ENCODE measurements around the gene HTR1B.
A peak's percentile ranks its signal among the peaks of the same experiment; 100 is the strongest.

Gene HTR1B

GRCh38 chr6:77466451-77467437, 3.5 kb upstream of the HTR1B start:
- Histone ChIP-seq H3K27me3 (ENCODE audit: control insufficient read depth in 1 of 2, insufficient read depth in 2 of 2, low read length in 2 of 2) (peaks cover 36 to 40% of the 10 kb centered on the region in 2 donors), H3K9ac (ENCODE audit: low read length) (no peak overlapping the region), H3K4me1 (ENCODE audit: insufficient read depth, low read length) (peaks cover 5% of the 10 kb centered on the region), H3K4me3 (ENCODE audit: low read depth in 1 of 2, low read length in 2 of 2) (peak overlapping the region; percentile 31 to 67), H3K36me3 (ENCODE audit: insufficient read depth, low read length) (no peaks in the 10 kb centered on the region), H3K9me3 (ENCODE audit: low read length) (no peaks in the 10 kb centered on the region), H3K27ac (ENCODE audit: low read depth, low read length) (no peak overlapping the region)

GRCh38 chr6:77466055-77466450, 2.8 kb upstream of the HTR1B start:
- Histone ChIP-seq H3K9ac (ENCODE audit: low read length) (no peak overlapping the region), H3K27ac (ENCODE audit: low read depth, low read length) (no peak overlapping the region), H3K4me3 (ENCODE audit: low read depth in 1 of 2, low read length in 2 of 2) (peak overlapping the region; percentile 31 to 67), H3K4me1 (ENCODE audit: insufficient read depth, low read length) (peaks cover 5% of the 10 kb centered on the region), H3K36me3 (ENCODE audit: insufficient read depth, low read length) (no peaks in the 10 kb centered on the region), H3K9me3 (ENCODE audit: low read length) (no peaks in the 10 kb centered on the region), H3K27me3 (ENCODE audit: control insufficient read depth in 1 of 2, insufficient read depth in 2 of 2, low read length in 2 of 2) (peaks cover 39 to 40% of the 10 kb centered on the region in 2 donors)

GRCh38 chr6:77464495-77464867, 1.2 kb upstream of the HTR1B start:
- H3K9me3 ChIP-seq (ENCODE audit: low read length) = no peaks in the 10 kb centered on the region
- H3K4me1 ChIP-seq (ENCODE audit: insufficient read depth, low read length) = peaks cover 5% of the 10 kb centered on the region
- H3K9ac ChIP-seq (ENCODE audit: low read length) = no peak overlapping the region
- H3K36me3 ChIP-seq (ENCODE audit: insufficient read depth, low read length) = no peaks in the 10 kb centered on the region
- H3K27me3 ChIP-seq (ENCODE audit: control insufficient read depth in 1 of 2, insufficient read depth in 2 of 2, low read length in 2 of 2) = peaks cover 39 to 45% of the 10 kb centered on the region in 2 donors
- no peak overlapping the region for H3K27ac ChIP-seq (ENCODE audit: low read depth, low read length)
- H3K4me3 ChIP-seq (ENCODE audit: low read depth in 1 of 2, low read length in 2 of 2) = no peak overlapping the region

GRCh38 chr6:77463861-77464494, 687 bp upstream of the HTR1B start:
- Histone ChIP-seq H3K4me1 (ENCODE audit: insufficient read depth, low read length) (peaks cover 5% of the 10 kb centered on the region), H3K4me3 (ENCODE audit: low read depth in 1 of 2, low read length in 2 of 2) (peak overlapping the region; percentile 6 to 31), H3K9me3 (ENCODE audit: low read length) (no peaks in the 10 kb centered on the region), H3K27ac (ENCODE audit: low read depth, low read length) (no peak overlapping the region), H3K9ac (ENCODE audit: low read length) (no peak overlapping the region), H3K36me3 (ENCODE audit: insufficient read depth, low read length) (no peaks in the 10 kb centered on the region), H3K27me3 (ENCODE audit: control insufficient read depth in 1 of 2, insufficient read depth in 2 of 2, low read length in 2 of 2) (peaks cover 39 to 45% of the 10 kb centered on the region in 2 donors)

GRCh38 chr6:77462359-77463307, 658 bp downstream of the HTR1B start:
- H3K4me1 ChIP-seq (ENCODE audit: insufficient read depth, low read length) = peaks cover 5% of the 10 kb centered on the region
- H3K27ac ChIP-seq (ENCODE audit: low read depth, low read length) = no peak overlapping the region
- H3K4me3 ChIP-seq (ENCODE audit: low read depth in 1 of 2, low read length in 2 of 2) = peak overlapping the region in 1 of 2 donors; percentile 31
- H3K27me3 ChIP-seq (ENCODE audit: control insufficient read depth in 1 of 2, insufficient read depth in 2 of 2, low read length in 2 of 2) = peaks cover 39 to 44% of the 10 kb centered on the region in 2 donors
- no peak overlapping the region for H3K9ac ChIP-seq (ENCODE audit: low read length)
- no peaks in the 10 kb centered on the region for H3K36me3 ChIP-seq (ENCODE audit: insufficient read depth, low read length)
- H3K9me3 ChIP-seq (ENCODE audit: low read length) = no peaks in the 10 kb centered on the region

GRCh38 chr6:77461796-77462195, 1.5 kb downstream of the HTR1B start:
- Histone ChIP-seq H3K4me3 (ENCODE audit: low read depth in 1 of 2, low read length in 2 of 2) (no peak overlapping the region), H3K9me3 (ENCODE audit: low read length) (no peaks in the 10 kb centered on the region), H3K9ac (ENCODE audit: low read length) (no peak overlapping the region), H3K27ac (ENCODE audit: low read depth, low read length) (no peak overlapping the region), H3K36me3 (ENCODE audit: insufficient read depth, low read length) (no peaks in the 10 kb centered on the region), H3K4me1 (ENCODE audit: insufficient read depth, low read length) (peaks cover 5% of the 10 kb centered on the region), H3K27me3 (ENCODE audit: control insufficient read depth in 1 of 2, insufficient read depth in 2 of 2, low read length in 2 of 2) (peaks cover 39 to 41% of the 10 kb centered on the region in 2 donors)

- no peaks in the 10 kb centered on the region for H3K36me3 ChIP-seq (ENCODE audit: insufficient read depth, low read length)
- no peak overlapping the region for H3K4me3 ChIP-seq (ENCODE audit: low read depth in 1 of 2, low read length in 2 of 2)
- no peak overlapping the region for H3K9ac ChIP-seq (ENCODE audit: low read length)
- no peaks in the 10 kb centered on the region for H3K4me1 ChIP-seq (ENCODE audit: insufficient read depth, low read length)
- no peak overlapping the region for H3K27ac ChIP-seq (ENCODE audit: low read depth, low read length)
- no peaks in the 10 kb centered on the region for H3K9me3 ChIP-seq (ENCODE audit: low read length)
- H3K27me3 ChIP-seq (ENCODE audit: control insufficient read depth in 1 of 2, insufficient read depth in 2 of 2, low read length in 2 of 2) = peaks cover 19 to 22% of the 10 kb centered on the region in 2 donors
These were observed 4.9 kb downstream of the HTR1B start for GRCh38 chr6:77458421-77458820.

GRCh38 chr6:77457720-77458349, 5.5 kb downstream of the HTR1B start:
- peaks cover 13 to 16% of the 10 kb centered on the region in 2 donors for H3K27me3 ChIP-seq (ENCODE audit: control insufficient read depth in 1 of 2, insufficient read depth in 2 of 2, low read length in 2 of 2)
- no peak overlapping the region for H3K4me3 ChIP-seq (ENCODE audit: low read depth in 1 of 2, low read length in 2 of 2)
- no peak overlapping the region for H3K27ac ChIP-seq (ENCODE audit: low read depth, low read length)

GRCh38 chr6:77456531-77457248, 6.6 kb downstream of the HTR1B start:
- Histone ChIP-seq H3K4me1 (ENCODE audit: insufficient read depth, low read length) (no peaks in the 10 kb centered on the region), H3K4me3 (ENCODE audit: low read depth in 1 of 2, low read length in 2 of 2) (no peak overlapping the region), H3K36me3 (ENCODE audit: insufficient read depth, low read length) (no peaks in the 10 kb centered on the region), H3K27me3 (ENCODE audit: control insufficient read depth in 1 of 2, insufficient read depth in 2 of 2, low read length in 2 of 2) (peaks cover 2 to 5% of the 10 kb centered on the region in 2 donors), H3K27ac (ENCODE audit: low read depth, low read length) (no peak overlapping the region), H3K9ac (ENCODE audit: low read length) (no peak overlapping the region), H3K9me3 (ENCODE audit: low read length) (no peaks in the 10 kb centered on the region)

More at GRCh38 chr6:77457720-77458349, 5.5 kb downstream of the HTR1B start:
- no peaks in the 10 kb centered on the region for H3K9me3 ChIP-seq (ENCODE audit: low read length)
- no peaks in the 10 kb centered on the region for H3K36me3 ChIP-seq (ENCODE audit: insufficient read depth, low read length)
- H3K9ac ChIP-seq (ENCODE audit: low read length) = no peak overlapping the region
- H3K4me1 ChIP-seq (ENCODE audit: insufficient read depth, low read length) = no peaks in the 10 kb centered on the region

- Histone ChIP-seq H3K27me3 (ENCODE audit: control insufficient read depth in 1 of 2, insufficient read depth in 2 of 2, low read length in 2 of 2) (peaks cover 0 to 5% of the 10 kb centered on the region in 2 donors), H3K27ac (ENCODE audit: low read depth, low read length) (no peak overlapping the region), H3K9ac (ENCODE audit: low read length) (no peak overlapping the region), H3K4me1 (ENCODE audit: insufficient read depth, low read length) (no peaks in the 10 kb centered on the region), H3K9me3 (ENCODE audit: low read length) (no peaks in the 10 kb centered on the region), H3K4me3 (ENCODE audit: low read depth in 1 of 2, low read length in 2 of 2) (no peak overlapping the region), H3K36me3 (ENCODE audit: insufficient read depth, low read length) (no peaks in the 10 kb centered on the region)
These were observed 8.0 kb downstream of the HTR1B start for GRCh38 chr6:77455271-77455670.

Data from muscle layer of colon (tissue), 2 donors.